CD14-positive monocyte (primary cell): Measurements from ENCODE around the gene RNF20. TPM values are rescaled to one million over a fixed set of nuclear protein-coding genes. Genes with fewer than 3 reads are reported as not detected.

Experiments used
- DNase-seq, 3 donors: peaks; one replicate each; pipeline ENCODE4 v3.0.0-alpha.2; 2011 to 2022
- H2AFZ ChIP-seq: 2 replicates; pipeline ENCODE4 v1.6.0; 2012; ENCODE audit warnings: mild to moderate bottlenecking, low read depth, low read length, inconsistent platforms; ENCODE audit not compliant: insufficient read depth, poor library complexity, severe bottlenecking
- H3K27ac ChIP-seq, 2 donors: 1 replicate in 1 of 2; 2 replicates in 1 of 2; pipeline ENCODE4 v1.5.1; 2012 to 2013; ENCODE audit warnings: low read length in 2 of 2, control low read depth in 1 of 2, inconsistent platforms in 1 of 2, low read depth in 1 of 2, mild to moderate bottlenecking in 1 of 2
- H3K27me3 ChIP-seq, 2 donors: one replicate each; pipeline versions ENCODE4 v1.6.0 to v1.6.1; 2011 to 2013; ENCODE audit warnings: low read length in 2 of 2; ENCODE audit not compliant: control insufficient read depth in 2 of 2, insufficient read depth in 2 of 2
- H3K36me3 ChIP-seq, 2 donors: replicated peaks in 1 of 2; 1 replicate in 1 of 2; 2 replicates in 1 of 2; pipeline versions ENCODE4 v1.5.1 to v1.6.1; 2012 to 2013; ENCODE audit warnings: low read length in 2 of 2, control low read depth in 1 of 2, inconsistent platforms in 1 of 2, mild to moderate bottlenecking in 1 of 2; ENCODE audit not compliant: insufficient read depth in 2 of 2, control insufficient read depth in 1 of 2
- H3K4me1 ChIP-seq, 2 donors: 1 replicate in 1 of 2; 2 replicates in 1 of 2; pipeline versions ENCODE4 v1.5.1 to v1.6.1; 2012 to 2013; ENCODE audit warnings: low read length in 2 of 2, control low read depth in 1 of 2, inconsistent platforms in 1 of 2, mild to moderate bottlenecking in 1 of 2, moderate library complexity in 1 of 2; ENCODE audit not compliant: insufficient read depth in 2 of 2, control insufficient read depth in 1 of 2
- H3K4me2 ChIP-seq: replicated peaks from 2 replicates; pipeline ENCODE3; 2012; ENCODE audit warnings: low read length, moderate library complexity, mild to moderate bottlenecking; ENCODE audit not compliant: poor library complexity, severe bottlenecking; ENCODE audit errors: extremely low read depth
- H3K4me3 ChIP-seq, 3 experiments: fragments of 200-600 bp in 1 of 3; sonication (generic) in 1 of 3; replicated peaks in 1 of 3; 1 replicate in 2 of 3; 2 replicates in 1 of 3; pipeline ENCODE4 v1.5.1; 2011 to 2013; ENCODE audit warnings: low read length in 3 of 3, mild to moderate bottlenecking in 3 of 3, control low read depth in 2 of 3, low read depth in 2 of 3, inconsistent platforms in 1 of 3, moderate library complexity in 1 of 3
- H3K79me2 ChIP-seq: 2 replicates; pipeline ENCODE4 v1.6.0; 2012; ENCODE audit warnings: mild to moderate bottlenecking, control low read depth, inconsistent platforms, low read length, moderate library complexity; ENCODE audit not compliant: insufficient read depth
- H3K9ac ChIP-seq: 2 replicates; pipeline ENCODE4 v1.6.0; 2017; ENCODE audit warnings: low read length, mild to moderate bottlenecking; ENCODE audit not compliant: insufficient read depth, poor library complexity, severe bottlenecking
- H3K9me3 ChIP-seq, 2 donors: replicated peaks in 1 of 2; 1 replicate in 1 of 2; 2 replicates in 1 of 2; pipeline versions ENCODE4 v1.5.1 to v1.6.1; 2012 to 2013; ENCODE audit warnings: low read length in 2 of 2, control low read depth in 1 of 2; ENCODE audit not compliant: control insufficient read depth in 1 of 2, insufficient read depth in 1 of 2
- H4K20me1 ChIP-seq: 2 replicates; pipeline ENCODE4 v1.6.0; 2012; ENCODE audit warnings: mild to moderate bottlenecking, low read length, control low read depth, moderate library complexity; ENCODE audit not compliant: insufficient read depth
- H3K27ac Mint-ChIP-seq, 7 donors: one replicate each; pipeline ENCODE4 v1.8.0; 2020; ENCODE audit warnings: mild to moderate bottlenecking in 7 of 7, mixed read lengths in 7 of 7, moderate library complexity in 6 of 7, inconsistent platforms in 2 of 7
- H3K27me3 Mint-ChIP-seq, 3 donors: one replicate each; pipeline ENCODE4 v1.8.0; 2021 to 2022; ENCODE audit warnings: low read depth in 3 of 3, mild to moderate bottlenecking in 3 of 3, mixed read lengths in 3 of 3, moderate library complexity in 3 of 3, inconsistent platforms in 1 of 3
- H3K36me3 Mint-ChIP-seq, 2 donors: one replicate each; pipeline ENCODE4 v1.8.0; 2020; ENCODE audit warnings: mixed read lengths in 2 of 2, inconsistent platforms in 1 of 2, mild to moderate bottlenecking in 1 of 2
- H3K4me1 Mint-ChIP-seq: one replicate; pipeline ENCODE4 v1.8.0; 2020; ENCODE audit warnings: mild to moderate bottlenecking, mixed read lengths
- H3K4me3 Mint-ChIP-seq, 2 donors: one replicate each; pipeline ENCODE4 v1.8.0; 2020; ENCODE audit warnings: mild to moderate bottlenecking in 2 of 2, mixed read lengths in 2 of 2, moderate library complexity in 1 of 2
- H3K9me3 Mint-ChIP-seq, 7 donors: one replicate each; pipeline ENCODE4 v1.8.0; 2020 to 2022; ENCODE audit warnings: mixed read lengths in 7 of 7, mild to moderate bottlenecking in 6 of 7, moderate library complexity in 6 of 7, inconsistent platforms in 2 of 7
- WGBS: methylation state at CpG from one replicate; pipeline ENCODE4 v1.1.5; 2013; ENCODE audit warnings: missing lambda C conversion rate; ENCODE audit not compliant: insufficient coverage; 5-methylcytosine and 5-hydroxymethylcytosine counted together
- intact Hi-C, 2 donors: fragments of 100-400 bp; cut with micrococcal nuclease; formaldehyde crosslinking; loops; one replicate each; pipeline versions ENCODE4 v1.15.0 to v1.15.1; 2023
- polyA plus RNA-seq, 3 donors: library from polyadenylated mRNA; depleted of rRNA in 1 of 3; unstranded in 2 of 3; stranded (reverse) in 1 of 3; fragments of 300-500 nt in 2 of 3; fragments of >200 nt in 1 of 3; fragmentation: Illumina TruSeq in 2 of 3; gene quantifications; 1 replicate in 2 of 3; 2 replicates in 1 of 3; pipeline ENCODE4 v1.2.3, GENCODE V29; 2012 to 2021
- TF ChIP-seq, protein P1 (sequence below): fragments of 200-600 bp; IDR thresholded peaks from one replicate; pipeline ENCODE4 v1.8.0; 2022; ENCODE audit warnings: antibody characterized with exemption, mild to moderate bottlenecking

Gene RNF20
- polyA plus RNA-seq, 3 donors, result 7.2 to 35.2 (median 22.3) TPM

DNA sequence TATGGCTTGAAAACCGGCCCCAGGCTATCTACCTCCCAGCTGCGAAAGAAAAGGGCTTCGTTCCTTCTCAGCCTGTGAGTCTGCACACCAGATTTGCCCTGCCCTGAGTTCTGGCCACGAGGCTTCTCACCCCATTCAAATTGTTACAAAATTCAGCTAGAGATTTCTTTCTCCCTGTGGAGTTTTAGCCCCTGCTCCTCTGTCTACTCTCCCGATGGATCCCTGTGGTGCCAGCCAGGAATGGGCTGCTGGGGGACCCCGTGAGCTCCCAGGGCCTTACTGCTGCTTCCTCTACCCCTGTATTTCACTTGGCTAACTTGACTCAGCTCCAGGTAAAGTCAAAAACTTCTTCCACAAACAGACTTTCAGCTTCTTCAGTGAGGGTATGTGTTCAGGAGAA lies 9.3 kb upstream of the RNF20 start:
- H3K4me1 ChIP-seq, result no peaks in the 10 kb centered on the region
- H3K36me3 ChIP-seq, result no peaks in the 10 kb centered on the region
- H3K4me1 Mint-ChIP-seq, result no peaks in the 10 kb centered on the region
- no peak overlapping the region for H3K27ac ChIP-seq
- no peak for DNase-seq
- TF ChIP-seq, protein P1, sequence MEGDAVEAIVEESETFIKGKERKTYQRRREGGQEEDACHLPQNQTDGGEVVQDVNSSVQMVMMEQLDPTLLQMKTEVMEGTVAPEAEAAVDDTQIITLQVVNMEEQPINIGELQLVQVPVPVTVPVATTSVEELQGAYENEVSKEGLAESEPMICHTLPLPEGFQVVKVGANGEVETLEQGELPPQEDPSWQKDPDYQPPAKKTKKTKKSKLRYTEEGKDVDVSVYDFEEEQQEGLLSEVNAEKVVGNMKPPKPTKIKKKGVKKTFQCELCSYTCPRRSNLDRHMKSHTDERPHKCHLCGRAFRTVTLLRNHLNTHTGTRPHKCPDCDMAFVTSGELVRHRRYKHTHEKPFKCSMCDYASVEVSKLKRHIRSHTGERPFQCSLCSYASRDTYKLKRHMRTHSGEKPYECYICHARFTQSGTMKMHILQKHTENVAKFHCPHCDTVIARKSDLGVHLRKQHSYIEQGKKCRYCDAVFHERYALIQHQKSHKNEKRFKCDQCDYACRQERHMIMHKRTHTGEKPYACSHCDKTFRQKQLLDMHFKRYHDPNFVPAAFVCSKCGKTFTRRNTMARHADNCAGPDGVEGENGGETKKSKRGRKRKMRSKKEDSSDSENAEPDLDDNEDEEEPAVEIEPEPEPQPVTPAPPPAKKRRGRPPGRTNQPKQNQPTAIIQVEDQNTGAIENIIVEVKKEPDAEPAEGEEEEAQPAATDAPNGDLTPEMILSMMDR, result no peak
- peaks cover 0 to 6% of the 10 kb centered on the region in 2 donors for H3K27me3 ChIP-seq
- no peak overlapping the region for H3K4me3 ChIP-seq
- intact Hi-C loops, result loop anchor here (10.0 kb wide), 2 partner anchors 60 to 810 kb away; no protein-coding TSS in a partner anchor
- H3K36me3 Mint-ChIP-seq, result no peaks in the 10 kb centered on the region
- H3K9me3 Mint-ChIP-seq, result peaks cover 0 to 4% (median 0%) of the 10 kb centered on the region in 7 donors
- no peak overlapping the region for H2AFZ ChIP-seq
- H3K27ac Mint-ChIP-seq, result no peak overlapping the region
- H3K27me3 Mint-ChIP-seq, result peaks cover 8 to 16% (median 9%) of the 10 kb centered on the region in 3 donors
- H3K9ac ChIP-seq, result no peak overlapping the region
- no peaks in the 10 kb centered on the region for H3K79me2 ChIP-seq
- no peak overlapping the region for H3K4me3 Mint-ChIP-seq
- no peaks in the 10 kb centered on the region for H4K20me1 ChIP-seq
- H3K4me2 ChIP-seq, result no peak overlapping the region
- 91% methylated on average over 6 of the region's 6 CpGs for WGBS
- H3K9me3 ChIP-seq, result no peaks in the 10 kb centered on the region

DNA sequence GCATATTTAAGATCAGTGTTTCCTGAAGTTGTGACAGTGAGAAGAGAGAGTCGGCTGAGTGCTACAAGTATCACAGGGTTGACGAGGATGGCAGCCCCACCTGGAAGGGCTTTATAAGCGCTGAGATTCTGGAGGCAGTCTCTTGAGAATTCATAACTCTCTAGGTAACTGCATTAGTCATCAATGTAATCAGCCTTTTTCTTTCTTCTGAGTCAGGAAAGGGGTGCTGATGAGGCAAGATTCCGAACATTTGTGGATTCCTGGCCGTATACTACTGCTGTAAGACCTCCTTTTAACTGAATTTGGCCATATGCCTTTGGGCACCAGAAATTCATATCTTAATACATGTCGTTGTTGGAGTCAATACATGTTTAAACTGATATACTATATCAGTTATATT lies 6.6 kb upstream of the RNF20 start:
- H3K4me2 ChIP-seq, result no peak overlapping the region
- peaks cover 0 to 6% of the 10 kb centered on the region in 2 donors for H3K27me3 ChIP-seq
- TF ChIP-seq, protein P1, result no peak
- no peaks in the 10 kb centered on the region for H4K20me1 ChIP-seq
- Mint-ChIP-seq H3K27me3 (peaks cover 7 to 11% (median 10%) of the 10 kb centered on the region in 3 donors), H3K4me1 (no peaks in the 10 kb centered on the region), H3K9me3 (peaks cover 0 to 3% (median 0%) of the 10 kb centered on the region in 7 donors), H3K36me3 (no peaks in the 10 kb centered on the region), H3K4me3 (no peak overlapping the region), H3K27ac (no peak overlapping the region)
- intact Hi-C loops, result loop anchor here (5.0 to 10.0 kb wide), 3 partner anchors 62 to 812 kb away; no protein-coding TSS in a partner anchor
- no peak overlapping the region for H3K9ac ChIP-seq
- no peaks in the 10 kb centered on the region for H3K79me2 ChIP-seq
- no peaks in the 10 kb centered on the region for H3K36me3 ChIP-seq
- no CpG with 5 or more reads among the region's 6 CpGs for WGBS
- H3K4me1 ChIP-seq, result no peaks in the 10 kb centered on the region
- no peak overlapping the region for H2AFZ ChIP-seq
- H3K27ac ChIP-seq, result no peak overlapping the region
- H3K4me3 ChIP-seq, result no peak overlapping the region
- DNase-seq, result no peak
- no peaks in the 10 kb centered on the region for H3K9me3 ChIP-seq
